Transverse colon (tissue), 3 donors: Measurements from ENCODE around the gene HRC.

Experiments used
- EP300 ChIP-seq: sonication (generic); formaldehyde crosslinking; IDR thresholded peaks from one replicate; pipeline ENCODE4 v1.6.1; 2017; ENCODE audit warnings: antibody characterized with exemption, low read depth
- POLR2A ChIP-seq: fragments of 450-650 bp; IDR thresholded peaks from one replicate; pipeline ENCODE4 v1.6.1; 2016; ENCODE audit warnings: antibody characterized with exemption, mild to moderate bottlenecking, moderate library complexity
- TF ChIP-seq, protein P1 (sequence below), 5 experiments: fragments of 200-600 bp in 3 of 5; fragments of 450-650 bp in 2 of 5; sonication (generic) in 3 of 5; IDR thresholded peaks; 1 replicate in 2 of 5; 2 replicates in 3 of 5; pipeline ENCODE4 v1.5.1; 2016 to 2017; ENCODE audit warnings: antibody characterized with exemption in 5 of 5, inconsistent platforms in 3 of 5, mild to moderate bottlenecking in 2 of 5, moderate library complexity in 1 of 5

DNA sequence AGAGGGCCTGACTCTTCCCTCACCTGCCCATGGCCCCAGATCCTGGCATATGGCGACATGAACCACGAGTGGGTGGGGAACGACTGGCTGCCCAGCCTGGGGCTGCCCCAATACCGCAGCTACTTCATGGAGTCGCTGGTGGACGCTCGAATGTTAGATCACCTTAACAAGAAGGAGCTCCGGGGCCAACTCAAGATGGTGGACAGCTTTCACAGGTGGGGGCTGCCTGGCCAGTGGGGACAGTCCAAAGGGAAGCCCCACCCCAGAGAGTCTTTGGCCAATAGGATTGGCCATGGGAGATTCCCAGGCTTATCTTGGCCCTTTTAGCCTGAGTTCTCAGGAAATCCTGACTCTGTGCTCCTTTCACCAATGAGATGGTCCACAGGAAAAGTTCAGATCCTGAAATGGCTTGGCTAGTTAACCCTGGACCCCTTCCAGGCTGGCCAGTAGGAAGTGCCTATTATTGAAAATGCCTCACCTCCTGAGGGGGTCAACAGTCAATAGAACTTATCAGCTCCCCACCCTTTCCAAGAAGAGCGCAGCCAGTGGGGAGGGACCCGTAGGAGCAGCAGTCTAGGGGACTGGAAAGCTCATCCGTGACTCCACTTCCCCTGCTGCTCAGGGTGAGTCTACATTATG lies 7.0 kb downstream of the HRC start:
- TF ChIP-seq, protein P1, sequence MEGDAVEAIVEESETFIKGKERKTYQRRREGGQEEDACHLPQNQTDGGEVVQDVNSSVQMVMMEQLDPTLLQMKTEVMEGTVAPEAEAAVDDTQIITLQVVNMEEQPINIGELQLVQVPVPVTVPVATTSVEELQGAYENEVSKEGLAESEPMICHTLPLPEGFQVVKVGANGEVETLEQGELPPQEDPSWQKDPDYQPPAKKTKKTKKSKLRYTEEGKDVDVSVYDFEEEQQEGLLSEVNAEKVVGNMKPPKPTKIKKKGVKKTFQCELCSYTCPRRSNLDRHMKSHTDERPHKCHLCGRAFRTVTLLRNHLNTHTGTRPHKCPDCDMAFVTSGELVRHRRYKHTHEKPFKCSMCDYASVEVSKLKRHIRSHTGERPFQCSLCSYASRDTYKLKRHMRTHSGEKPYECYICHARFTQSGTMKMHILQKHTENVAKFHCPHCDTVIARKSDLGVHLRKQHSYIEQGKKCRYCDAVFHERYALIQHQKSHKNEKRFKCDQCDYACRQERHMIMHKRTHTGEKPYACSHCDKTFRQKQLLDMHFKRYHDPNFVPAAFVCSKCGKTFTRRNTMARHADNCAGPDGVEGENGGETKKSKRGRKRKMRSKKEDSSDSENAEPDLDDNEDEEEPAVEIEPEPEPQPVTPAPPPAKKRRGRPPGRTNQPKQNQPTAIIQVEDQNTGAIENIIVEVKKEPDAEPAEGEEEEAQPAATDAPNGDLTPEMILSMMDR (IDR thresholded peaks at IDR 0.05) = no peak
- no peak for TF ChIP-seq EP300
- no peak for TF ChIP-seq POLR2A
